HG03025 (cell line): Measurements from ENCODE around the gene CA5A.
"Not testable (repeated sequence)": the region's sequence is repeated elsewhere in the genome, so short reads cannot be mapped to it uniquely, and the experiment has no call there.

Source experiments
- ATAC-seq: cut with Tn5 transposase; IDR thresholded peaks from one replicate; pipeline ENCODE4 v1.9.1; 2021; ENCODE audit warnings: mild to moderate bottlenecking, moderate library complexity; ENCODE audit not compliant: unreplicated experiment, low FRiP score

Gene CA5A

GRCh38 chr16:87870418-87871291 is 65.7 kb downstream of the CA5A start:
- ATAC-seq, result not testable (repeated sequence)

- not testable (repeated sequence) for ATAC-seq
Measured at GRCh38 chr16:87869879-87870417, 66.4 kb downstream of the CA5A start.

GRCh38 chr16:87869061-87869878 is 67.1 kb downstream of the CA5A start, which contains the start of gene SLC7A5:
SLC7A5 (minus strand) TSS chr16:87869507; CDS start chr16:87869422, 85 bp downstream.
- ATAC-seq, result peak; percentile 65

- ATAC-seq, result peak; percentile 0
Measured at GRCh38 chr16:87868254-87869029, 67.9 kb downstream of the CA5A start.

GRCh38 chr16:87865902-87866555 is 70.3 kb downstream of the CA5A start:
- not testable (repeated sequence) for ATAC-seq

- no peak for ATAC-seq
Measured at GRCh38 chr16:87864331-87864989, 71.9 kb downstream of the CA5A start.

- ATAC-seq, result not testable (repeated sequence)
Measured at GRCh38 chr16:87863327-87863635, 73.0 kb downstream of the CA5A start.

GRCh38 chr16:87862597-87863326 is 73.6 kb downstream of the CA5A start:
- not testable (repeated sequence) for ATAC-seq

GRCh38 chr16:87861300-87862099 is 74.8 kb downstream of the CA5A start:
- ATAC-seq, result not testable (repeated sequence)

GRCh38 chr16:87860553-87861299 is 75.6 kb downstream of the CA5A start:
- no peak for ATAC-seq

GRCh38 chr16:87858151-87858993 is 78.0 kb downstream of the CA5A start:
- not testable (repeated sequence) for ATAC-seq

- ATAC-seq, result no peak
Measured at GRCh38 chr16:87856791-87857228, 79.5 kb downstream of the CA5A start.

GRCh38 chr16:87855852-87856715 is 80.2 kb downstream of the CA5A start:
- ATAC-seq, result no peak

- no peak for ATAC-seq
Measured at GRCh38 chr16:87854907-87855683, 81.2 kb downstream of the CA5A start.
